RPMI7951 (cell line): Measurements from ENCODE around the gene NCOA1. TPM values are rescaled to one million over a fixed set of nuclear protein-coding genes. Genes with fewer than 3 reads are reported as not detected.

Experiments
- DNase-seq: peaks from one replicate; pipeline ENCODE4 v3.0.0-alpha.2; 2012; ENCODE audit warnings: low read depth
- total RNA-seq: library from RNA; depleted of rRNA; stranded (reverse); fragments of >200 nt; shearing (Covaris generic); gene quantifications from 2 replicates; pipeline ENCODE4 v1.2.3, GENCODE V29; 2014

Gene NCOA1
- total RNA-seq, 1 experiment from 2014 or later, result 9.9 TPM

GRCh38 chr2:24690524-24690923, 199.5 kb downstream of the NCOA1 start:
- no peak for DNase-seq

GRCh38 chr2:24691806-24692205, 200.8 kb downstream of the NCOA1 start:
- DNase-seq, result no peak

GRCh38 chr2:24697792-24698191, 206.7 kb downstream of the NCOA1 start:
- DNase-seq, result no peak

GRCh38 chr2:24702800-24703199, 211.7 kb downstream of the NCOA1 start:
- DNase-seq, result peak; percentile 73

- no peak for DNase-seq
Measured at GRCh38 chr2:24704692-24705091, 213.6 kb downstream of the NCOA1 start.

- no peak for DNase-seq
Measured at GRCh38 chr2:24707143-24707542, 216.1 kb downstream of the NCOA1 start.

- no peak for DNase-seq
Measured at GRCh38 chr2:24708537-24709152, 217.6 kb downstream of the NCOA1 start.

- no peak for DNase-seq
Measured at GRCh38 chr2:24710806-24711205, 219.8 kb downstream of the NCOA1 start.

GRCh38 chr2:24711865-24712264, 220.8 kb downstream of the NCOA1 start:
- no peak for DNase-seq

GRCh38 chr2:24712296-24712695, 221.2 kb downstream of the NCOA1 start:
- DNase-seq, result no peak

GRCh38 chr2:24717263-24717951, 226.4 kb downstream of the NCOA1 start:
- no peak for DNase-seq

- DNase-seq, result no peak
Measured at GRCh38 chr2:24720310-24720709, 229.3 kb downstream of the NCOA1 start.

GRCh38 chr2:24721470-24721869, 230.4 kb downstream of the NCOA1 start:
- peak; percentile 86 for DNase-seq

- no peak for DNase-seq
Measured at GRCh38 chr2:24722141-24722790, 231.2 kb downstream of the NCOA1 start.

- DNase-seq, result no peak
Measured at GRCh38 chr2:24723191-24723590, 232.1 kb downstream of the NCOA1 start.

- DNase-seq, result no peak
Measured at GRCh38 chr2:24723665-24724064, 232.6 kb downstream of the NCOA1 start.

GRCh38 chr2:24724111-24724775, 233.2 kb downstream of the NCOA1 start:
- DNase-seq, result no peak

- no peak for DNase-seq
Measured at GRCh38 chr2:24725956-24726355, 234.9 kb downstream of the NCOA1 start.

- no peak for DNase-seq
Measured at GRCh38 chr2:24730481-24730880, 239.4 kb downstream of the NCOA1 start.

- DNase-seq, result no peak
Measured at GRCh38 chr2:24731040-24731439, 240.0 kb downstream of the NCOA1 start.

GRCh38 chr2:24731923-24732322, 240.9 kb downstream of the NCOA1 start:
- DNase-seq, result no peak

- no peak for DNase-seq
Measured at GRCh38 chr2:24734741-24735140, 243.7 kb downstream of the NCOA1 start.
